Motor neuron (in vitro differentiated cells): ENCODE results near the gene FAM78B. TPM values are rescaled to one million over a fixed set of nuclear protein-coding genes. Genes with fewer than 3 reads are reported as not detected.
A peak's percentile ranks its signal among the peaks of the same experiment; 100 is the strongest.

Experiments used
- ATAC-seq, 8 experiments: fragments of 200-7000 bp; cut with Tn5 transposase; replicated peaks in 6 of 8; 2 replicates each; pipeline ENCODE4 v1.8.0; 2021; ENCODE audit warnings: mild to moderate bottlenecking in 8 of 8, moderate library complexity in 8 of 8
- H3K27ac ChIP-seq, 2 donors: fragments of 250-450 bp; sonication (Bioruptor Pico); 2 replicates each; pipeline ENCODE4 v1.9.0; 2021; ENCODE audit warnings: antibody characterized with exemption in 2 of 2, mild to moderate bottlenecking in 2 of 2, moderate library complexity in 1 of 2
- H3K4me1 ChIP-seq, 2 donors: fragments of 250-450 bp; sonication (Bioruptor Pico); replicated peaks in 1 of 2; 2 replicates each; pipeline ENCODE4 v1.6.1; 2021; ENCODE audit warnings: antibody characterized with exemption in 2 of 2, mild to moderate bottlenecking in 2 of 2, moderate library complexity in 1 of 2
- H3K4me3 ChIP-seq, 5 donors: fragments of 250-450 bp; sonication (Bioruptor Pico); 2 replicates each; pipeline ENCODE4 v1.9.0; 2021; ENCODE audit warnings: antibody characterized with exemption in 5 of 5, mild to moderate bottlenecking in 5 of 5, moderate library complexity in 4 of 5
- WGBS, 10 experiments: fragments of 450-650 bp; shearing (Covaris generic); methylation state at CpG; one replicate each; pipeline ENCODE4 v1.0.0; 2022; 5-methylcytosine and 5-hydroxymethylcytosine counted together
- in situ Hi-C, 9 experiments: fragments of 400-800 bp; cut with MboI; loops; one replicate each; pipeline ENCODE4 v1.15.0; 2021; ENCODE audit warnings: low sequenced_read_pairs in 9 of 9, low pct_unique_long_range_greater_than_20kb in 2 of 9; ENCODE audit not compliant: unreplicated experiment in 9 of 9
- total RNA-seq, 8 experiments: library from RNA; unstranded; fragments of 300-600 nt; gene quantifications; 2 replicates each; pipeline versions ENCODE4 v1.2.3 to v1.2.4, GENCODE V29; 2022

Gene FAM78B
- total RNA-seq, 8 experiments from 2014 or later: 2.2 to 7.9 (median 4.9) TPM

GRCh38 chr1:166156674-166157073 lies 10.1 kb downstream of the FAM78B start:
- in situ Hi-C loops: loop anchor here in 2 of 9 experiments (25.0 kb wide), 2 partner anchors 219 to 256 kb away; no protein-coding TSS in a partner anchor
- peaks cover 11 to 13% of the 10 kb centered on the region in 2 donors for H3K4me1 ChIP-seq
- WGBS, 10 experiments: 80% methylated on average over 1 of the region's 3 CpGs; no CpG with 5 or more reads in 9 of the 10 experiments
- H3K4me3 ChIP-seq: no peak overlapping the region
- no peak for ATAC-seq
- H3K27ac ChIP-seq: no peak overlapping the region

- 13 to 96% (median 42%) methylated on average over 1 to 5 of the region's 5 CpGs; no CpG with 5 or more reads in 2 of the 10 experiments for WGBS, 10 experiments
- Histone ChIP-seq H3K27ac (no peak overlapping the region), H3K4me3 (no peak overlapping the region), H3K4me1 (peaks cover 11 to 13% of the 10 kb centered on the region in 2 donors)
- no peak for ATAC-seq
- in situ Hi-C loops: loop anchor here in 2 of 9 experiments (25.0 kb wide), 2 partner anchors 218 to 257 kb away; no protein-coding TSS in a partner anchor
Measured at GRCh38 chr1:166155108-166155507, 11.7 kb downstream of the FAM78B start.

- peaks cover 11 to 13% of the 10 kb centered on the region in 2 donors for H3K4me1 ChIP-seq
- no peak overlapping the region for H3K27ac ChIP-seq
- in situ Hi-C loops: loop anchor here in 2 of 9 experiments (25.0 kb wide), 2 partner anchors 216 to 259 kb away; no protein-coding TSS in a partner anchor
Measured at GRCh38 chr1:166153525-166154314, 13.1 kb downstream of the FAM78B start.

GRCh38 chr1:166152978-166153377 lies 13.8 kb downstream of the FAM78B start:
- 0 to 100% (median 79%) methylated on average over 1 to 2 of the region's 2 CpGs; no CpG with 5 or more reads in 4 of the 10 experiments for WGBS, 10 experiments

More at GRCh38 chr1:166153525-166154314, 13.1 kb downstream of the FAM78B start:
- WGBS, 10 experiments: 31 to 100% (median 71%) methylated on average over 1 to 5 of the region's 5 CpGs; no CpG with 5 or more reads in 4 of the 10 experiments
- peak in 7 of 8 experiments; percentile 21 to 81 (median 53) for ATAC-seq
- H3K4me3 ChIP-seq: no peak overlapping the region

GRCh38 chr1:166151804-166152203 lies 15.0 kb downstream of the FAM78B start:
- H3K27ac ChIP-seq: no peak overlapping the region
- no peak for ATAC-seq
- in situ Hi-C loops: loop anchor here in 2 of 9 experiments (25.0 kb wide), 2 partner anchors 215 to 260 kb away; no protein-coding TSS in a partner anchor
- WGBS, 10 experiments: 69 to 100% (median 94%) methylated on average over 4 to 5 of the region's 5 CpGs; no CpG with 5 or more reads in 3 of the 10 experiments
- H3K4me3 ChIP-seq: no peak overlapping the region
- H3K4me1 ChIP-seq: peaks cover 11 to 13% of the 10 kb centered on the region in 2 donors

More at GRCh38 chr1:166152978-166153377, 13.8 kb downstream of the FAM78B start:
- in situ Hi-C loops: loop anchor here in 2 of 9 experiments (25.0 kb wide), 2 partner anchors 216 to 259 kb away; no protein-coding TSS in a partner anchor
- no peak overlapping the region for H3K27ac ChIP-seq
- peak in 2 of 8 experiments; percentile 71 to 81 for ATAC-seq
- peaks cover 11 to 13% of the 10 kb centered on the region in 2 donors for H3K4me1 ChIP-seq
- H3K4me3 ChIP-seq: no peak overlapping the region

- H3K4me3 ChIP-seq: no peak overlapping the region
- peaks cover 6 to 10% of the 10 kb centered on the region in 2 donors for H3K4me1 ChIP-seq
- in situ Hi-C loops: no loop called here
- ATAC-seq: peak in 2 of 8 experiments; percentile 34 to 53
- WGBS, 10 experiments: 0 to 80% (median 41%) methylated on average over 1 of the region's 1 CpG; no CpG with 5 or more reads in 2 of the 10 experiments
- no peak overlapping the region for H3K27ac ChIP-seq
Measured at GRCh38 chr1:166145499-166145898, 21.3 kb downstream of the FAM78B start.

GRCh38 chr1:166141969-166142368 lies 24.8 kb downstream of the FAM78B start:
- Histone ChIP-seq H3K4me3 (no peak overlapping the region), H3K4me1 (peaks cover 14 to 19% of the 10 kb centered on the region in 2 donors), H3K27ac (no peak overlapping the region)
- in situ Hi-C loops: no loop called here
- no peak for ATAC-seq

GRCh38 chr1:166140251-166140650 lies 26.6 kb downstream of the FAM78B start:
- H3K4me1 ChIP-seq: peaks cover 14 to 19% of the 10 kb centered on the region in 2 donors
- 23 to 67% (median 57%) methylated on average over 1 to 6 of the region's 6 CpGs; no CpG with 5 or more reads in 1 of the 10 experiments for WGBS, 10 experiments
- H3K4me3 ChIP-seq: no peak overlapping the region
- peak overlapping the region in 1 of 2 donors; percentile 8 for H3K27ac ChIP-seq
- ATAC-seq: peak in 5 of 8 experiments; percentile 39 to 86 (median 81)
- in situ Hi-C loops: no loop called here

- Histone ChIP-seq H3K4me1 (peaks cover 14 to 19% of the 10 kb centered on the region in 2 donors), H3K27ac (no peak overlapping the region), H3K4me3 (no peak overlapping the region)
- in situ Hi-C loops: no loop called here
- WGBS, 10 experiments: 0 to 84% (median 59%) methylated on average over 1 to 4 of the region's 4 CpGs; no CpG with 5 or more reads in 2 of the 10 experiments
- ATAC-seq: peak in 1 of 8 experiments; percentile 40
Measured at GRCh38 chr1:166139735-166140134, 27.1 kb downstream of the FAM78B start.

- Histone ChIP-seq H3K27ac (no peak overlapping the region), H3K4me1 (peaks cover 14 to 19% of the 10 kb centered on the region in 2 donors), H3K4me3 (no peak overlapping the region)
- 8 to 100% (median 91%) methylated on average over 1 to 5 of the region's 5 CpGs; no CpG with 5 or more reads in 1 of the 10 experiments for WGBS, 10 experiments
- in situ Hi-C loops: no loop called here
- peak in 2 of 8 experiments; percentile 59 for ATAC-seq
Measured at GRCh38 chr1:166136699-166137401, 30.0 kb downstream of the FAM78B start.

GRCh38 chr1:166136222-166136621 lies 30.6 kb downstream of the FAM78B start:
- no peak overlapping the region for H3K27ac ChIP-seq
- H3K4me3 ChIP-seq: no peak overlapping the region
- ATAC-seq: peak in 5 of 8 experiments; percentile 32 to 74 (median 42)
- WGBS, 10 experiments: 0 to 100% (median 90%) methylated on average over 1 to 3 of the region's 3 CpGs; no CpG with 5 or more reads in 1 of the 10 experiments
- in situ Hi-C loops: no loop called here
- H3K4me1 ChIP-seq: peaks cover 14 to 17% of the 10 kb centered on the region in 2 donors

GRCh38 chr1:166133857-166134256 lies 32.9 kb downstream of the FAM78B start:
- Histone ChIP-seq H3K27ac (no peak overlapping the region), H3K4me3 (no peak overlapping the region), H3K4me1 (no peaks in the 10 kb centered on the region)
- 30 to 96% (median 85%) methylated on average over 2 to 4 of the region's 4 CpGs; no CpG with 5 or more reads in 2 of the 10 experiments for WGBS, 10 experiments
- in situ Hi-C loops: no loop called here
- ATAC-seq: no peak
